WERI-Rb-1 (cell line): ENCODE results near the gene KRT36.

ENCODE experiments used
- DNase-seq: peaks from one replicate; pipeline ENCODE4 v3.0.0-alpha.2; 2020
- H3K27ac ChIP-seq: fragments of 250-450 bp; sonication (Bioruptor Pico); 2 replicates; pipeline ENCODE4 v1.5.1; 2020; ENCODE audit warnings: mild to moderate bottlenecking, moderate library complexity
- H3K27me3 ChIP-seq: fragments of 250-450 bp; sonication (Bioruptor Pico); 2 replicates; pipeline ENCODE4 v1.5.1; 2021; ENCODE audit warnings: mild to moderate bottlenecking, low read depth, moderate library complexity; ENCODE audit not compliant: insufficient read depth, severe bottlenecking
- H3K36me3 ChIP-seq: fragments of 250-450 bp; sonication (Bioruptor Pico); 2 replicates; pipeline ENCODE4 v1.5.1; 2020; ENCODE audit warnings: mild to moderate bottlenecking, moderate library complexity
- H3K4me3 ChIP-seq: 2 replicates; pipeline ENCODE4 v1.5.1; 2011; ENCODE audit warnings: low read depth, mild to moderate bottlenecking, control low read depth, low read length
- H3K9me3 ChIP-seq: fragments of 250-450 bp; sonication (Bioruptor Pico); 2 replicates; pipeline ENCODE4 v1.5.1; 2021; ENCODE audit warnings: mild to moderate bottlenecking, moderate library complexity; ENCODE audit not compliant: severe bottlenecking
- TF ChIP-seq, protein P1 (sequence below): IDR thresholded peaks from 2 replicates; pipeline ENCODE4 v1.5.1; 2011; ENCODE audit warnings: low read depth, mild to moderate bottlenecking, control low read depth, inconsistent platforms, low read length

Gene KRT36

DNA sequence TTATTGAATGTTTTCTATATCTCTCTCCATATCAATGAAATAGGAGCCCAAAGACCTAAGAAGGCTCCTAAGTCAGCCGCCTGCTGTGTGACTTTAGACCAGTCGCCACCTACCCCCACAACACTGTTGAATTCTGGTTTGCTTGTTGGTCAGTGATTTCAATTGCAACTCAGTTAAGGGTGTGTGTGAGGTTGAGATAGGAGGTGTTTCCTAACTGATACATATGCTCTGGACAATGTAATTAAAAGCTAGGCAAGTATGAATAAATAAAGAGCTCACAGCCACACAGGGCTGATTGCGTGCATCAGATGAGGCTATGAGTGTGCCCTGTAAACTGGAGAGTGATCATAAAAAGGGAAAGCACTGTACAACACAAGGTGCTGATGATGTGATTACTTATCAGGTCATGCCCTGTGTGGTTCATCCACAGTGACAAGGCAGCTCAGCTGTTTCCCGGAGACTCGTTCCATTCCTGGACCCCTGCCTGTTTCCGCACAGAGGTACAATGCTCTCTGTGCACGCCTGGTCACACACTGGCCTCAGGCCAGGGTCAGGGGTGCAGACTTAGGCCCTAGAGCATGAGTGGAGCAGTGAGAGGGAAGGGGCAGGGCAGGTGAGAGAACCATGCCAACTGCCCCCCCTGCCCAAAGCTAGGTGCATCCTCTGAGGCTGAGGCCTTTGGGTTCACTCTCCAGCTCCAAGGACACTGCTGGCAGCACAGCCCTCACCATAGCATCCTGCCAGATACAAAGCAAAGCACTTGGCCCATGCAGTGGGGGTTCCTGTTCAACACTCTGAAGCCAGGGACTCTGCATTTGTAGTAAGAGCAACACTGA is 5.5 kb downstream of the KRT36 start:
- no peak for DNase-seq
- H3K9me3 ChIP-seq, result no peaks in the 10 kb centered on the region
- peaks cover 51% of the 10 kb centered on the region for H3K27me3 ChIP-seq
- no peak overlapping the region for H3K27ac ChIP-seq
- no peak overlapping the region for H3K4me3 ChIP-seq
- TF ChIP-seq, protein P1, sequence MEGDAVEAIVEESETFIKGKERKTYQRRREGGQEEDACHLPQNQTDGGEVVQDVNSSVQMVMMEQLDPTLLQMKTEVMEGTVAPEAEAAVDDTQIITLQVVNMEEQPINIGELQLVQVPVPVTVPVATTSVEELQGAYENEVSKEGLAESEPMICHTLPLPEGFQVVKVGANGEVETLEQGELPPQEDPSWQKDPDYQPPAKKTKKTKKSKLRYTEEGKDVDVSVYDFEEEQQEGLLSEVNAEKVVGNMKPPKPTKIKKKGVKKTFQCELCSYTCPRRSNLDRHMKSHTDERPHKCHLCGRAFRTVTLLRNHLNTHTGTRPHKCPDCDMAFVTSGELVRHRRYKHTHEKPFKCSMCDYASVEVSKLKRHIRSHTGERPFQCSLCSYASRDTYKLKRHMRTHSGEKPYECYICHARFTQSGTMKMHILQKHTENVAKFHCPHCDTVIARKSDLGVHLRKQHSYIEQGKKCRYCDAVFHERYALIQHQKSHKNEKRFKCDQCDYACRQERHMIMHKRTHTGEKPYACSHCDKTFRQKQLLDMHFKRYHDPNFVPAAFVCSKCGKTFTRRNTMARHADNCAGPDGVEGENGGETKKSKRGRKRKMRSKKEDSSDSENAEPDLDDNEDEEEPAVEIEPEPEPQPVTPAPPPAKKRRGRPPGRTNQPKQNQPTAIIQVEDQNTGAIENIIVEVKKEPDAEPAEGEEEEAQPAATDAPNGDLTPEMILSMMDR, result no peak
- no peaks in the 10 kb centered on the region for H3K36me3 ChIP-seq

- no peak for DNase-seq
- H3K27ac ChIP-seq, result no peak overlapping the region
- no peak overlapping the region for H3K4me3 ChIP-seq
- TF ChIP-seq, protein P1, result no peak
- H3K36me3 ChIP-seq, result no peaks in the 10 kb centered on the region
- no peaks in the 10 kb centered on the region for H3K9me3 ChIP-seq
- H3K27me3 ChIP-seq, result peaks cover 58% of the 10 kb centered on the region
Measured at GRCh38 chr17:41483531-41483930, 6.2 kb downstream of the KRT36 start.

DNA sequence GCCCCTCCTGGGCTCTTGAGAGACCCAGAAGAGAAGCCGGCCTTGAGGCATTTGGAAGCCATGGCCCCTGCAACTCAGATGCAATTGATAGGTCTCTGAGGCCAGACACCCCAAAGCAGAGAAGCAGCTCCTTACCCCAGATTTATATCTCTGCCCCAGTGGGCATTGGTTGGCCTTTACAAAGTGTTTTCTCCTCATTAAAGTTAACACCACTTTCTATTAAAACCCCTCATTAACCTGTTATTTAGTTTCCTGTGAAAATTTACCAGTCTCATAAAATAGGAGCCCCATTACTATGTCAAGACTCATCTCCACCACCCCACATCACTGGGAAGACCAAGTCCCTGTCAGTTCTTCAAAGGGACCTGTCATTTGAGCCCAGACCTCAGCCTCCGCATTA is 8.7 kb downstream of the KRT36 start, which contains the start of gene KRT35:
TSS of gene KRT35 (minus strand) at position 116 of the 400 bp plus-strand sequence. CDS start at position 62, 54 bp downstream.
- Histone ChIP-seq H3K27me3 (peaks cover 78% of the 10 kb centered on the region), H3K27ac (no peak within 1 kb of the TSS), H3K4me3 (no peak within 1 kb of the TSS), H3K36me3 (no peaks in the 10 kb centered on the region), H3K9me3 (no peaks in the 10 kb centered on the region)
- TF ChIP-seq, protein P1, result no peak
- DNase-seq, result no peak

- no peak for DNase-seq
- Histone ChIP-seq H3K9me3 (no peaks in the 10 kb centered on the region), H3K4me3 (no peak overlapping the region), H3K27ac (no peak overlapping the region), H3K27me3 (peaks cover 82% of the 10 kb centered on the region), H3K36me3 (no peaks in the 10 kb centered on the region)
- TF ChIP-seq, protein P1, result no peak
Measured at GRCh38 chr17:41480581-41480980, 9.1 kb downstream of the KRT36 start.

DNA sequence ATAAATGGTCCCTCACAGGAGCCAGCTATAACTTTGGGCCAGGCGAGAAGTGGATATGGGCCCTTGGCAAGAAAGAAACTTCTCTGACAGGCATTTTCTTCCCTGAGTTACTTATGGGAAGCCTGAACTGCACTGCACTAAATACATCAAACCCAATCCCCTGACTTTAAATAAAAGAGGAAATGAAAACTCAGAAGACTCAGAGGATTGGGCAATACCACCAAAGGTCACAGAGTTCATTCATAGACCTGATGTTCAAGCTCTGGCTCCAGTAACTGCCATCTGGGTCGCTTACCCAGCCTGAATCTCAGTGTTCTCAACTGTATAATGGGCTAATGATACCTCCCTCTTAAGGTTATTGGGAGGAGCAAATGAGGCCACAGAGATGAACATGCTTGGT is 9.6 kb downstream of the KRT36 start:
- DNase-seq, result no peak
- Histone ChIP-seq H3K4me3 (no peak overlapping the region), H3K27ac (no peak overlapping the region), H3K27me3 (peaks cover 85% of the 10 kb centered on the region), H3K9me3 (no peaks in the 10 kb centered on the region), H3K36me3 (no peaks in the 10 kb centered on the region)
- TF ChIP-seq, protein P1, result no peak
